Cardiac muscle cell (in vitro differentiated cells and primary cell): ENCODE data around the gene MAST4. TPM values are rescaled to one million over a fixed set of nuclear protein-coding genes. Genes with fewer than 3 reads are reported as not detected.

Source experiments
- DNase-seq, 2 donors: peaks; one replicate each; pipeline versions ENCODE4 v3.0.0 to v3.0.0-alpha.2; 2010 to 2017; ENCODE audit warnings: low read depth in 1 of 2, low spot score in 1 of 2
- H3K27ac ChIP-seq: fragments of 200-600 bp; sonication (generic); 2 replicates; pipeline ENCODE4 v1.5.1; 2016
- H3K27me3 ChIP-seq: fragments of 200-600 bp; sonication (generic); 2 replicates; pipeline ENCODE4 v1.6.0; 2016; ENCODE audit warnings: control low read depth
- H3K36me3 ChIP-seq: fragments of 200-600 bp; sonication (generic); 2 replicates; pipeline ENCODE4 v1.5.1; 2016; ENCODE audit warnings: control low read depth
- H3K4me1 ChIP-seq: fragments of 200-600 bp; sonication (generic); 2 replicates; pipeline ENCODE4 v1.8.1; 2017; ENCODE audit warnings: low read depth, mild to moderate bottlenecking, mixed run types
- H3K4me3 ChIP-seq: fragments of 200-600 bp; sonication (generic); 2 replicates; pipeline ENCODE4 v1.5.1; 2016; ENCODE audit warnings: mild to moderate bottlenecking
- H3K9me3 ChIP-seq: fragments of 200-600 bp; sonication (generic); 2 replicates; pipeline ENCODE4 v1.5.1; 2017; ENCODE audit warnings: low read depth, mild to moderate bottlenecking, control low read depth
- polyA plus RNA-seq: library from polyadenylated mRNA; unstranded; fragments of >200 nt; fragmentation: Nextera tagmentation; extraction: Ambion mirVana; gene quantifications from 2 replicates; pipeline ENCODE4 v1.2.1, GENCODE V29; 2016
- total RNA-seq: library from RNA; depleted of rRNA; stranded (reverse); fragments of >200 nt; gene quantifications from 2 replicates; pipeline ENCODE4 v1.2.3, GENCODE V29; 2016
- TF ChIP-seq, protein P1 (sequence below): IDR thresholded peaks from 2 replicates; pipeline ENCODE4 v1.5.1; 2012; ENCODE audit warnings: low read depth, mild to moderate bottlenecking, low read length

The MAST4 gene
- total and polyA plus RNA-seq, 2 experiments from 2014 or later, result 33.1 to 58.0 TPM

DNA sequence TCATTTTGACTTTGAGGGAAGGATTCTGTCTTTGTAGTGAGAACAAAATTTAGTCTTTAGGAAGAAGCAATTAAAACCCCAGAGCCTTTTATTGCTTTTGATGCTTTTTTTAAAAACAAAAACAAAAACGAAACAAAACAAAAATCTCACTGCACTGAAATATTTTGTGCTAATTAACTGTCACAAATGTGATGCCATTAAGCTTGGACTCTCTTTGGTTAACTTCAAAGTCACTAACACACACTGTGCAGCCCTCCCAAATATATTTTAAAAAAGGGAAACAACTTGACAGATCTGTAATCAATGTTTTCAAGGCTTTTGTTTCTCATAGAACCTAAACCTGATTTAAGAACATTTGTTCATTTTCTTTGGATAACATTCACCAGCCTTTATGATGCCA, 290.7 kb downstream of the MAST4 start:
- Histone ChIP-seq H3K27me3 (no peaks in the 10 kb centered on the region), H3K4me3 (no peak overlapping the region), H3K27ac (no peak overlapping the region), H3K9me3 (no peaks in the 10 kb centered on the region), H3K4me1 (peaks cover 28% of the 10 kb centered on the region), H3K36me3 (no peaks in the 10 kb centered on the region)
- DNase-seq, result no peak
- TF ChIP-seq, protein P1, sequence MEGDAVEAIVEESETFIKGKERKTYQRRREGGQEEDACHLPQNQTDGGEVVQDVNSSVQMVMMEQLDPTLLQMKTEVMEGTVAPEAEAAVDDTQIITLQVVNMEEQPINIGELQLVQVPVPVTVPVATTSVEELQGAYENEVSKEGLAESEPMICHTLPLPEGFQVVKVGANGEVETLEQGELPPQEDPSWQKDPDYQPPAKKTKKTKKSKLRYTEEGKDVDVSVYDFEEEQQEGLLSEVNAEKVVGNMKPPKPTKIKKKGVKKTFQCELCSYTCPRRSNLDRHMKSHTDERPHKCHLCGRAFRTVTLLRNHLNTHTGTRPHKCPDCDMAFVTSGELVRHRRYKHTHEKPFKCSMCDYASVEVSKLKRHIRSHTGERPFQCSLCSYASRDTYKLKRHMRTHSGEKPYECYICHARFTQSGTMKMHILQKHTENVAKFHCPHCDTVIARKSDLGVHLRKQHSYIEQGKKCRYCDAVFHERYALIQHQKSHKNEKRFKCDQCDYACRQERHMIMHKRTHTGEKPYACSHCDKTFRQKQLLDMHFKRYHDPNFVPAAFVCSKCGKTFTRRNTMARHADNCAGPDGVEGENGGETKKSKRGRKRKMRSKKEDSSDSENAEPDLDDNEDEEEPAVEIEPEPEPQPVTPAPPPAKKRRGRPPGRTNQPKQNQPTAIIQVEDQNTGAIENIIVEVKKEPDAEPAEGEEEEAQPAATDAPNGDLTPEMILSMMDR, result no peak

- H3K4me1 ChIP-seq, result peaks cover 28% of the 10 kb centered on the region
- TF ChIP-seq, protein P1, result no peak
- no peaks in the 10 kb centered on the region for H3K27me3 ChIP-seq
- H3K36me3 ChIP-seq, result no peaks in the 10 kb centered on the region
- no peaks in the 10 kb centered on the region for H3K9me3 ChIP-seq
- no peak overlapping the region for H3K27ac ChIP-seq
- no peak overlapping the region for H3K4me3 ChIP-seq
- DNase-seq, result no peak
Measured at GRCh38 chr5:66888613-66889012, 292.4 kb downstream of the MAST4 start.

DNA sequence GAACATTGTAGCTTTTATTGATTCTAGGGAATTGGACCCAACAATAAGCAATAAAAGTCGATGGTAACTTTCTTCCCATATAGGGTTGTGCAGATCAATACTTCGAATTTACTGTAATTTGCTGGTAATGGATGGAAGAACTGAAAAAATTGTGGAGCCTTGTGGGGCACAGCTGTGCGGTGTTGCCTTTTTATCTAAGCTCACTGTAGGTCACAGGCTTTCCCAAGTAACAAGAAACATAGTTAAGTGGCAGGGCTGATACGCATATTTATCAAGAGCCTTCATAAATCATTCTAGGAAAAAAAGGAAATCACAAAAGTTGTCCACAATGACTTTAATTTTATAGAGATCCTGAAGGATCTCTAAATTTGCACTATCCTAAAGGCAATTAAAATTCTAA, 292.9 kb downstream of the MAST4 start:
- Histone ChIP-seq H3K4me3 (no peak overlapping the region), H3K27ac (no peak overlapping the region), H3K9me3 (no peaks in the 10 kb centered on the region), H3K27me3 (no peaks in the 10 kb centered on the region), H3K36me3 (no peaks in the 10 kb centered on the region), H3K4me1 (peaks cover 28% of the 10 kb centered on the region)
- TF ChIP-seq, protein P1, result no peak
- no peak for DNase-seq

DNA sequence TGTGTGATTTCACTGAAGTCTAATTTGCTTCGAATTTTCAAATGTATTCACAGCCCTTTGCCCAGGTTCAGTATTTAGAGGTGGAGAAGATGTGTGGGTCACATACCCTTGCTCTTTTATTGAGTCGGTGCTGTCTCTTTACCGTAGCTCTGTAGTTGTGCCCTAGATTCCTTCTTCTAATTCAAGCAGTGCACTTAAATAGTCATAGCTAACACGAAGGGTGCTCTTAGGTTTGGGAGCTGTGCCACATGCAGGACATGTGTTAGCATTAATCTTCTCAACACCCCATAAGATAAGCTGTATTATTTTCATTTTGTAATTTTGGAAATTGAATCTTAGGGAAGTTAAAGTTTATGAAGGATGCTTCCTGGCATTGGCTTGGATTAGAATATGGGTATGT, 293.3 kb downstream of the MAST4 start:
- Histone ChIP-seq H3K27me3 (no peaks in the 10 kb centered on the region), H3K4me3 (no peak overlapping the region), H3K36me3 (no peaks in the 10 kb centered on the region), H3K27ac (no peak overlapping the region), H3K9me3 (no peaks in the 10 kb centered on the region), H3K4me1 (peaks cover 28% of the 10 kb centered on the region)
- no peak for DNase-seq
- TF ChIP-seq, protein P1, result no peak

DNA sequence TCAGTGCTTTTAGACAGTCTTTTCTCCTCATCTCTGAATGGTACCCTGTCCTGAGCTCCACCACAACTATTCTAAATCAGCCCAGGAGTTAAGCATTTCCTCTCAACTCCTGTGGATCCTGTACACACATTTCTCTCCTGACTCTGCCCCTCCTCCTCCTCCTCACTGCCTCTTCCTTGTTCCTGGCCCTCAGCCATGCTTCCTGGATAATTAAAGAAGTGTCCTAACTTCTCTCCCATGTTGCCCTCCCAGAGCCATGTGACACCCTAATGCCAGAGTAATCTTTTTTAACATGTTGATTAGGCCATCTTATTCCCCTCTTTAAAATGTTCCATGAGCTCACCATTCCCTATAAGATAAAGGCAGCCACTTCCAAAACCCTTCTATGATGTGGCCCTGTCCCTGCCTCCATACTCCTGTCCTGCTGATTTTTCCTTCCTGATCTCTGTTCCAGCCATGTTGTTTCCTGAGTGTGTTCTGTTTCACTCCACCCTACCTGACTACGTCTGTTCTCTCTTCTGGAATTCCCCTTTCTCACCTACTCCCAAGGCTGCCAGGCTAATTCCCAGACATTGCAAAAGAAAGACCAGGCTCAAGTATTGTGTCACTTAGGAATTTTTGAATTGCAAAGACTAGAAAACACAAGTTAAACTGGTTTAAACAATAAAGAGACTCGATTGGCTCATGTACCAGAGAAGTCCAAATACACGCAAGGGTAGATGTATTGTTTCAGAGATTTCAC, 295.2 kb downstream of the MAST4 start:
- H3K27ac ChIP-seq, result no peak overlapping the region
- no peaks in the 10 kb centered on the region for H3K9me3 ChIP-seq
- no peaks in the 10 kb centered on the region for H3K27me3 ChIP-seq
- no peak overlapping the region for H3K4me3 ChIP-seq
- peaks cover 28% of the 10 kb centered on the region for H3K4me1 ChIP-seq
- peak; percentile 13 to 74 for DNase-seq
- TF ChIP-seq, protein P1, result no peak
- no peaks in the 10 kb centered on the region for H3K36me3 ChIP-seq
